Measurements from ENCODE around the gene NRTN.
"Not testable (repeated sequence)": the region's sequence is repeated elsewhere in the genome, so short reads cannot be mapped to it uniquely, and the experiment has no call there.

Gene NRTN

GRCh38 chr19:5865772-5866171 is 60.9 kb downstream of the NRTN start:
- DNase-seq (ENCODE audit: low read depth, low spot score), result no peak

GRCh38 chr19:5867201-5868136 is 62.6 kb downstream of the NRTN start:
- no peak for DNase-seq (ENCODE audit: low read depth, low spot score)

DNA sequence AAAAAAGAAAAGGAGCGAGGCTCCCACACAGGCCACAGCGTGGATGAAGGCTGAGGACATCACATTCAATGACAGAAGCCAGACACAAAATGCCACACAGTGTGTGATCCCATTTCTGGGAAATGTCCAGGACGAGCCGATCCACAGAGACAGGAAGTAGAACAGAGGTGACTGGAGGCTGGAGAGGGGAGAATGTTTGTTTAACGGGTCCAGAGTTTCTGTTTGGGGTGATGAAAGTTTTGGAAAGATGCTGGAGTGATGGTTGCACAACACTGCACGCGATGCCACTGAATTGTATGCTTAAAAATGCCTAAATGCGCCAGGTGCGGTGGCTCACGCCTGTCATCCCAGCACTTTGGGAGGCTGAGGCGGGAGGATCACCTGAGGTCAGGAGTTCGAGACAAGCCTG is 66.1 kb downstream of the NRTN start:
- no peak for DNase-seq (ENCODE audit: low read depth, low spot score)

DNA sequence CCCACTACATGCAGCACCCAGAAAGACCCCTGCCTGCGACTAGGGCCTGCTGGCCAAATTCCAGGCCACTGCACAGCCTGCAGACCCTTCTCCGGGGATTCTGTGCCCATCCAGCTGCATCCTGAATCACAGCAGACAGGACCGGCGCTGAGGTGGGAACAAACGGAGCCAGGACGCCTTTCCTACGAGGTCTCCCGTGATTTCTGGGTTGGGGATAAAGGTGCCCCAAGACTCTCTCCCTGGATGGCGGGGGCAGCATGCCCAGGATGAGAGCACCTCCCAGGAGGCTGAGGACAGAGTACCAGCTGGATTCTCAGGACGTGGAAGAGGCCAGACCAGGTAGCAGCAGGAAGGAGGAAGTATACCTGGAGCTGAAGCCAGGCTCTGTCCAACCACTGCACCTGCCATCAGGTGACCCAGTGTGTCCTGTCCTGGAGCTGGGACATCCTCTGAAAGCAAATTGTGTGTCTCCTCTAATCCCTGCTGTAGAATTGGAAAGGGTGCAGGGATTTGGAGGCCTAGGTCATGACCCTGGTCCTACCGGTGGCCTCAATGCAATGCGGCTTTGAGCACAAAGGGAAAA is 68.8 kb downstream of the NRTN start:
- no peak for DNase-seq (ENCODE audit: low read depth, low spot score)

GRCh38 chr19:5874496-5874895 is 69.6 kb downstream of the NRTN start:
- not testable (repeated sequence) for DNase-seq (ENCODE audit: low read depth, low spot score)

GRCh38 chr19:5877427-5877826 is 72.6 kb downstream of the NRTN start:
- DNase-seq (ENCODE audit: low read depth, low spot score), result no peak

DNA sequence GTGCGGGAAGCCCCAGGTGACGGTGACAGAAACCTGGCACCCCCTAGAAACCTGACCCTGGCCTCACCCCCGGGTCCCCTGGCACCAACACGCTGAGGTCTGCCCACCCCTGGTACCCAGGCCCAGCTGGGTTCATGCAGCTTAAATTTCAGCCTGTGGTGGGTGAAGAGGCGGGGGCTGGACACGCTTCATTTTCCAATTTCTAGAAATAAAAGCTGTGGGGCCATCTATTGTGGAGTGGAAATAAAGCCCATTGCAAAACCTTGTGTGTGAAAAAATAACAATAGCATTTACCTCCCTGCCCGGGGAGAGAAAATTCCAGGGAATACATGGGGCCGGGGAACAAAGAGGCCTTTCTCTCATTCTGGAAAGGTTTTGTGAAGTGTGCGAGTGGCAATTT is 73.0 kb downstream of the NRTN start:
- no peak for DNase-seq (ENCODE audit: low read depth, low spot score)

Measured in activated naive CD8-positive, alpha-beta T cell treated with anti-CD3 and anti-CD28 coated beads, Interleukin-2, amount 50 U/mL, for 16 hours (primary cell).